Hematopoietic multipotent progenitor cell treated with erythropoietin and hydrocortisone succinate and interleukin-3 and kit ligand, for 17 days (in vitro differentiated cells): ENCODE results near the gene NFKBIB.
A peak's percentile ranks its signal among the peaks of the same experiment; 100 is the strongest.
"Not testable (repeated sequence)": the region's sequence is repeated elsewhere in the genome, so short reads cannot be mapped to it uniquely, and the experiment has no call there.

Source experiments
- DNase-seq: peaks from one replicate; pipeline ENCODE4 v3.0.0-alpha.2; 2015; ENCODE audit warnings: low spot score

The NFKBIB gene

DNA sequence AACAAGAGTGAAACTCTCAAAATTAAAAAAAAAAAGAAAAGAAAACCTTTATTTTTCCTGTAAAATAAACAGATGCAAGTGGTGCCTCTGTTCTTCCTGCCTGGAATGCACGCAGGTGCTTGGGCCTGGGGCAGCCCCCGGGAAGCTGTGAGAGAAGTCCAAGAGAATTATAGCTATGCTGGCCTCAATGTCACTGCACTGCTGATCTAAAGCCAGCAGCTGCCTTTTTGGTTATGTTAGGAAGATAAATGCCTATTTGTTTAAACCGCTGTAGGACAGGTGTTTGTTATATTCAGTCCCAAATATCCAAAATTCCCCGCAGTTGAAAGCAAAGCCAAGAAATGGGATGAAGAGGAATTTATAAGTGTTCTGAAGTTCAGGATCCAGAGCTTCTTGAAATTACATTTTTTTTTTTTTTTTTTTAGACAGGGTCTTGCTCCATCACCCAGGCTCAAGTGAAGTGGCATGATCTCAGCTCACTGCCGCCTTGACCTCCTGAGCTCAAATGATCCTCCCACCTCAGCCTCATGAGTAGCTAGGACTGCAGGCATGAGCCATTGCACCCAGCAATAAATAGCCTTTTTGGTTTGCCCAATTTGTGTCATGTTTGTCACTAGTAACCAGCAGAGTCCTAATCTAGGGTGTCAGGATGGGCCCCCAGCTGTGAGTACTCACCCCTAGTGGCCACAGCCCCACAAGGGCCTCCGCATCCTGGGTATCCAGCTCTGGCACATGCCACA lies 23.9 kb upstream of the NFKBIB start:
- DNase-seq, result no peak

GRCh38 chr19:38877781-38878574 lies 21.8 kb upstream of the NFKBIB start, which contains the start of gene RINL:
Gene RINL (minus strand): TSS chr19:38878275. CDS start chr19:38876742, 1,533 bp downstream.
- no peak for DNase-seq

DNA sequence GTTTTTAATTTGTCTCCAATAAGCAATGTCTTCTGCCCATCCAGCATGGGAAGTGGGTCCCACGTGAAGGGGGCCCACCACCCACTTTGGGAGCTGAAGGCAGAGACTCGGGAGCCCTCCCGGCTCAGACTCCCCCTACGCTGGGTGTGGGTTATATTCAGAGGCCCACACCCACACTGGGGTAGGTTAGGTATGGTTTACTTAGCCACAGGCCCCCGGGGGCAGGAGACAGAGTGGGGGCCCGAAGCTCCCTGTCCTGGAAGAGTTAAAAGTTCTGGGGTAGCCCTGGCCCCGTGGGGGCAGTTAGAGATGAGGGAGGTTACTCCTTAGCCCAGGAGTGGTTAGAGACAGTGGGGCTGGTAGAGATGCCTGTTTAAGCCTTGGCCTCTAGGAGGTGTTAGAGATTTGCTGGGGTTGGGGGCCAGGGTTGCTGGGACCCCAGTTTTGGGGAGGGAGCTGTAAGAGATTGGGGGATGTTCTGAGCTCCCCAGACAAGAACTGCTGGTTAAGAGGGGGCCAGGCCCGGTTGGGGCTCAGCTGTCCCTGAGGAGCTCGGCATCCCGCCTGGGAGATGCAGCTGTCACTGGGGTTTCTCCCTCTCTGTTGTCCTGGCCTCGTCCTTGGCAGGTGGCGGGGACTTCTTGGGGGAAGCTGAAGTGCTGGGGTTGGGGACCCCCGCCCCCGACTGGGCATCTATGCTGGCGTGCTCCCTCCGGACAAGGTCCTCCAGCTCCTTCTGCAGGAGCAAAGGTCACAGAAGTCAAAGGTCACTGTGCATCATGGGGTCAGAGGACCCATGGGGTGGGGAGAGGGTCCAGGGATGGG lies 21.0 kb upstream of the NFKBIB start:
- DNase-seq, result no peak

- DNase-seq, result no peak
Measured at GRCh38 chr19:38879400-38879751, 20.4 kb upstream of the NFKBIB start.

DNA sequence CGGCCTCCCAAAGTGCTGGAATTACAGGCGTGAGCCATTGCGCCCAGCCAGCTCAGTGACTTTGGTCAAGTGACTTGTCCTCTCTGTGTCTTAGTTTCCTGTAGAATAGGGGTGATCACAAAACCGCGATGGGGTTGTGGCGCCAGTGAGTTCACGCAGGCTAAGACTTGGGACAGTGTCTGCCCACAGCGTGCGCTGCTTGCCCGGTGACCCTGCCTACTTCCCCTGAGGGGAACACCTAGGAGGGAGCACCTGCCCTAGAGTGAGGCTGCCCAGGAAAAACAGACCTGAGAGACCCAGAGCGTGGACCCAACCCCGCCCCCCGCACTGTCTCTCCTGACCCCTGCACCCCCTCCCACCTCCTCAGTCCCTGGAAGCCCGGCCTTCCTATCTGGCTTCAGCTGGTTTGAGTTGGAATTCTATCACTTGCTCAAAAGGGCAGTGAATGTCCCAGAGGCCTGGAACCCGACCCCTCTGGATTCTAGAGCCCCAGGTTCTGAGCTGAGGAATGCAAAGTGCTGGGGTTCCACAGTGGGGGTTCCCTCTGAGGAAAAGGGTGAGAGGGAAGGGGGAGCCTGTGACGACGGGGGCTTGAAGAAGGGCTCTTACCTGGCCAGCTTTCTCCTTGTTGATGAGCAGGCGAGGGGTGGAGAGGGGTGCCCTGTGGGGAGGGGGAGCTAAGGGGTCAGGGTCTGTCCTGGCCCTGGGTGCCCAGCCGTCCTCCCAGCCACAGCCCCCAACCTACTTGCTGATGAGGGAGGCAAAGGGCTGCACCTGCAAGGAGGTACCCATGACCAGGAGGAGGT lies 19.5 kb upstream of the NFKBIB start:
- DNase-seq, result no peak

- no peak for DNase-seq
Measured at GRCh38 chr19:38880882-38881609, 18.7 kb upstream of the NFKBIB start.

GRCh38 chr19:38883286-38883685 lies 16.5 kb upstream of the NFKBIB start:
- DNase-seq, result no peak

DNA sequence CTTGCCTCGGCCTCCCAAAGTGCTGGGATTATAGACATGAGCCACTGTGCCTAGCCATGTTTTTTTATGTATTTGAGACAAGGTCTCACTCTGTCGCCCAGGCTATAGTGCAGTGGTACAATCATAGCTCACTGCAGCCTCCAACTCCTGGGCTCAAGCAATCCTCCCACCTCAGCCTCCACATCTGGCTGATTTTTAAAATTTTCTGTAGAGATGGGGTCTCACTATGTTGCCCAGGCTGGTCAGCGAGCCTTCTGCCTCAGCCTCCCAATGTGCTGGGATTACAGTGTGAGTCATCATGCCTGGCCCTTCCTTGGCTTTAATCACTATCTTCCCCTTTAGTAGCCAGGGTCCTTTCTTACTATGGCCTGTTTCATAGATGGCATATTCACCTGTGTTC lies 15.1 kb upstream of the NFKBIB start:
- DNase-seq, result not testable (repeated sequence)

- DNase-seq, result no peak
Measured at GRCh38 chr19:38888876-38889275, 10.9 kb upstream of the NFKBIB start.

DNA sequence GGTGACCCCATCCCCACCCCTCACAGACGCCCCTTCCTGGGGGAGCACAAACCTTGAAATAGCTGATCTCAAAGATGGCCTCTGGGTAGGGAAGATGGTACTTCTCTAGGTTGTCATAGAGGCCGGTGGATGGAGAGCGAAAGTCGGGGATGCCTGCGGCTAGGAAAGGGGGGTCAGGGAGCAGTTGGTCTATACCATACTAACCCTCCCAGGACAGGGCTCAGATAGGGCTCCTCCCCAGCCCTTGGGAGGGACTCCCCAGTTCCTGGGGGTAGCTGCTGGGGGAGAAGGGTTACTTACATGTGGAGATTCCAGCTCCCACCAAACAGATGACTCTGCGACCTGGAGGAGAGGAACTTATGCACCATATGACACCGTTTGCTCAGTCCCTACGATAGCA lies 10.0 kb upstream of the NFKBIB start:
- DNase-seq, result no peak

DNA sequence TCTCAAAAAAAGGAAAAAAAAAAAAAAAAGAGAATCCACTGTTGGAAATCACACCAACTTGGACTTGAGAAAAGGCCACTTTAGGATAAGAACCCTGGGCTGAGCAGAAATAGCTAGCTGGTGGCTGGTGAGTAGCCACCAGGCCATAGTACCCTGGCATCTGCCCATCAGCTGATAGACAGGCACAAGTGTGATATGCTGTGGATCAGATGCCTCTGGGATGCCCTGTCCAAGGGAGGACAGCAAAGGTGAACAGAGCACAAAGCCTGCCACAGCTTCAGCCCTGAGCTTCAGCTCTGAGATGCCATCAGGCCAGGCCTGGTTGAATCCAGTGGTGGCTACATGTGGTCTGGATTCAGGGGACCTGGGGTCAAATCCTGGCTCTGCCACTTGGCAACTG lies 9.1 kb upstream of the NFKBIB start:
- DNase-seq, result no peak

GRCh38 chr19:38891771-38892170 lies 8.0 kb upstream of the NFKBIB start:
- DNase-seq, result no peak

DNA sequence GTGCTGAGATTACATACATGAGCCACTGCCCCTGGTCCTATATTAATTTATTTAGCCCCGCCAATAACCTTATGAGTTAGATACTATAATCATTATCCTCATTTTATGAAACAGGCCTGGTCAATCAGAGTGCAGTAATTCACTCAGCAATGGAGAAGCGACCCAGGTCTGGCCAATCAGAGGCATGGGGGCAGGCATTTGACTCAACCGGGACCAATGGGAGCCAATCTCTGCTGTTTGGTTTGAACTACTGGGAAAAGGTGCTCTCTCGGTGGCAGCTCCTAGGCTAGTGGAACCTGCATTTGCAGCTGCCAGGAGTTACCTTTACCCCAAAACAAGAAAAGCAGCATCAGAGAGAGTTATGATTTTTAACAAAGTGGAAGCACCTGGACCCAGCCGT lies 6.9 kb upstream of the NFKBIB start:
- DNase-seq, result no peak

DNA sequence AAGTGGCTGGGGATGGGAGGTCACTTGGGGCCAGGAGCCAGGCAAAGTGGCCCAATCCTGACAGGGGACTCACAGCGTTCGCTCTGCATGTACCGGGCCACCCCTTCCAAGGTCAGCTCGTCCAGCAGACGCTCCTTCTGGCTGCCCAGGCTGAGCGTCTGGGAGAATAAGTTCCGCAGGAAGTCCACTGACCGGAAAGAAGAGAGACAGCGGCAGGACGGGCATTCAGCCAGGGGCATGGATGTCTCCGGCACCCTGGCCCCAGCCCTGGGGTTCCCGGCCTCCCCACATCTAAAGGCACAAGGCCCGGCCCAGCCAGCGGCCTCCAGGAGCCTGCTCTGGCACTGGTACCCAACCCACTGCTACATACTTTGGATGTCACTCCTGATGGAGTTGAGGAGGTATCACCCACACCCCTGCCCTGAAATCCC lies 6.4 kb upstream of the NFKBIB start:
- no peak for DNase-seq

DNA sequence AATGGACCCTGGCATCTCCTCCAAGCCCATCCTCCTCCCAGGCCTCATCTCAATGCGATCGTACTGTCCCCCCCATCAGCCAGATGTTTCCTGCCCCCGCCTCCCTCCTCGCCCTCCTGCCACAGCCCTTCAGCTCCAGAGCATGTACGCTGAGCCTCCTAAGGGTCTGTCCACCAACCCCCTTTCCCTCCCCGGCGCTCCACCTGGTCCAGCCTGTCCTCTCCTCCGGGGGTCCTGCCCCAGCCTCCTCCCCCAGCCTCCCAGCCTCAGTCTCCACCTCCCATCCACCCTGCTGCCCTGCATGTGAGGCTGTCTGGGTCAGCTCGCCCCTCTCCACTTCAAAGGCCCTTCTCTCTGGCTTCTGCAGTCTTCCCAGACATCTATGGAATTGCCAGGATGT lies 4.8 kb upstream of the NFKBIB start:
- DNase-seq, result no peak

DNA sequence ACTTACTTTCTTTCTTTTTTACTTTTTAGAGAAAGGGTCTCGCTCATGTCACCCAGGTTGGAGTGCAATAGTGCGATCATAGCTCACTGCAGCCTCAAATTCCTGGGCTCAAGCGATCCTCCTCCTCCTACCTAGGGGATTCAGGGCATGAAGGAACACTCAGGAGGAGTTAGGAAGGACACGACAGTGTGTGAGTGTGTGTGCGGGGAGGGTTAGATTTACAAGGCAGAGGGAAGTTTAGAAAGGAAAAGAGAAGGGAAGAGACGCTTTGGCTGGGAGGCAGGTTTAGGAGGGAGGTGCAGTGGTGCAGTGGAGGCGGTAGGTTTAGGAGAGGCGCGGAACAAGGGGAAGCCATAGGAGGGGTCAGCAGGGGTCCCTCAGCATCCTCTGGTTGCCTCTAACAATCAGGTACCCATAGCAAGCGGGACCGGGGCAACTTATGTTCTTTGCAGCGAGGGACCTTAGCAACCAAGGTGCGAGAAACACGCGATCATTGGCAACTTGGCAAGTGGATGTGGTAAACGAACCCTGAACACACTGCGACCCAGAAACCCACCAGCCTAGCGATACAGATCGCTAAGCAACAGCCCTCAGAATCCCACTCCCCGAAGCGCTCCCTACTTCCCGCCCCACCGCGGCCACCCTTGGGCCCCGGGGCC lies 852 bp upstream of the NFKBIB start:
- DNase-seq, result no peak

DNA sequence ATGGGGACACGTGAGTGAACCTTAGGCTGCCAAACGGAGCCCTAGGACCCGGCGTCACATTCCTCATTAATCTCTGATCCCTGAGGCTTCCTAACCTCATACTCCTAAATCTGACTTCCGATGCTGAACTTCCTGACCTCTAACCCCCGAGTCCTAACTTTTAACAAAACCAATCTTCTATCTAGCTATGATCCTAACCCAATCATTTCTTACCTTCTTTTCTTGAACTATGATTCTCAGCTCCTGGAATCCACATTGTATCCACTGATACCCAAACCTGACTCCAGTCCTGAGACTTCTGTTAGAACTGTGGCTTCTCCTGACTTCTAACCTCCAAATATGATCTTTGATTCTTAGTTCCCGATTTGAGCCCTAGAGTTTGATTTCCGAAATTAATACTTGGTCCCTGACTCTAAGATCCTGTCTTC lies 447 bp downstream of the NFKBIB start:
- DNase-seq, result no peak

GRCh38 chr19:38900743-38901190 lies 998 bp downstream of the NFKBIB start:
- DNase-seq, result peak; percentile 32

DNA sequence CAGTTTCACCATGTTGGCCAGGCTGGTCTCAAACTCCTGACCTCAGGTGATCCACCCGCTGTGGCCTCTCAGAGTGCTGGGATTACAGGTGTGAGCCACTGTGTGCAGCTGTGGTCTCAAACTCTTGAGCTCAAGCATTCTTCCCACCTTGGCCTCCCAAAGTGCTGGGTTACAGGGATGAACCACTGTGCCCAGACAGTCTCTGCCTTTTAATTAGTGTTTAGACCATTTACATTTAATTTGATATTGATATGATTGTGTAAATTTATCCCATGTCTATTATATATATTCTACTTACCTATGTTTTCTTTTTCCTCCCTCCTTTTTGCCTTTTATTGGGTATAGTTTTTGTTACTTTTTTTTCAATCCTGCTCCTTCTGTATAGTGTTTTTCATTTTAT lies 1.9 kb downstream of the NFKBIB start:
- DNase-seq, result no peak
